Esophagus muscularis mucosa (tissue), 3 donors: ENCODE data around the gene ARPC5L.

Source experiments
- CTCF ChIP-seq, 3 experiments: fragments of 200-600 bp in 2 of 3; fragments of 450-650 bp in 1 of 3; sonication (generic) in 2 of 3; IDR thresholded peaks; one replicate each; pipeline ENCODE4 v1.5.1; 2017 to 2019; ENCODE audit warnings: antibody characterized with exemption in 3 of 3, mild to moderate bottlenecking in 2 of 3, moderate library complexity in 1 of 3
- POLR2AphosphoS5 ChIP-seq, 2 donors: sonication (generic); formaldehyde crosslinking; IDR thresholded peaks; one replicate each; pipeline ENCODE4 v1.6.1; 2017; ENCODE audit warnings: antibody characterized with exemption in 2 of 2

- TF ChIP-seq CTCF (IDR thresholded peaks at IDR 0.05) (no peak), POLR2AphosphoS5 (IDR thresholded peaks at IDR 0.05) (no peak)
Observed at GRCh38 chr9:124885551-124885950, 23.6 kb downstream of the ARPC5L start.
